ENCODE data around the gene FAM83F.

DNA sequence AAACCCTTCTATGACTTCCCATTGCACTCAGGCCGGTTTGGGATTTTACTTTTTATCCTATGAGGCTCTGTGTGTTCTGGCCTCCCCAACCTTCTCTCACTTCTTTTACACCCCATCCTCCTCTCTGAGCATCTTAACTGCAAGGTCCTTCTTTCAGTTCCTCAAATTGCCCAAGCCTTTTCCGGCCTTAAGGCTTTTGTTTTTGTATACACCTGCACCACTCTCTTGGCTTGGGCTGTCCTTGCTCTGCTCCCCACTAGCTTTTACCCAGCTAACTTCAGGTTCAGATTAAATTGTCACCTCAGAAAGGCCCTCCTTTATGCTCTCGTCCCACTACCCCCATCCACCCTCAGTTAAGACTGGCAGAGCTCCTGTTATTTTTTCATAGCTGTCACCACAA is 55.5 kb downstream of the FAM83F start:
- TF ChIP-seq, protein P1, sequence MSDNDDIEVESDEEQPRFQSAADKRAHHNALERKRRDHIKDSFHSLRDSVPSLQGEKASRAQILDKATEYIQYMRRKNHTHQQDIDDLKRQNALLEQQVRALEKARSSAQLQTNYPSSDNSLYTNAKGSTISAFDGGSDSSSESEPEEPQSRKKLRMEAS (CRISPR knock-in tag; IDR thresholded peaks at IDR 0.05), result no peak
- TF ChIP-seq, protein P2, sequence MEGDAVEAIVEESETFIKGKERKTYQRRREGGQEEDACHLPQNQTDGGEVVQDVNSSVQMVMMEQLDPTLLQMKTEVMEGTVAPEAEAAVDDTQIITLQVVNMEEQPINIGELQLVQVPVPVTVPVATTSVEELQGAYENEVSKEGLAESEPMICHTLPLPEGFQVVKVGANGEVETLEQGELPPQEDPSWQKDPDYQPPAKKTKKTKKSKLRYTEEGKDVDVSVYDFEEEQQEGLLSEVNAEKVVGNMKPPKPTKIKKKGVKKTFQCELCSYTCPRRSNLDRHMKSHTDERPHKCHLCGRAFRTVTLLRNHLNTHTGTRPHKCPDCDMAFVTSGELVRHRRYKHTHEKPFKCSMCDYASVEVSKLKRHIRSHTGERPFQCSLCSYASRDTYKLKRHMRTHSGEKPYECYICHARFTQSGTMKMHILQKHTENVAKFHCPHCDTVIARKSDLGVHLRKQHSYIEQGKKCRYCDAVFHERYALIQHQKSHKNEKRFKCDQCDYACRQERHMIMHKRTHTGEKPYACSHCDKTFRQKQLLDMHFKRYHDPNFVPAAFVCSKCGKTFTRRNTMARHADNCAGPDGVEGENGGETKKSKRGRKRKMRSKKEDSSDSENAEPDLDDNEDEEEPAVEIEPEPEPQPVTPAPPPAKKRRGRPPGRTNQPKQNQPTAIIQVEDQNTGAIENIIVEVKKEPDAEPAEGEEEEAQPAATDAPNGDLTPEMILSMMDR (IDR thresholded peaks at IDR 0.05), result no peak
- no peak for TF ChIP-seq ETV6 (CRISPR knock-in tag; IDR thresholded peaks at IDR 0.05)
- TF ChIP-seq, protein P3, sequence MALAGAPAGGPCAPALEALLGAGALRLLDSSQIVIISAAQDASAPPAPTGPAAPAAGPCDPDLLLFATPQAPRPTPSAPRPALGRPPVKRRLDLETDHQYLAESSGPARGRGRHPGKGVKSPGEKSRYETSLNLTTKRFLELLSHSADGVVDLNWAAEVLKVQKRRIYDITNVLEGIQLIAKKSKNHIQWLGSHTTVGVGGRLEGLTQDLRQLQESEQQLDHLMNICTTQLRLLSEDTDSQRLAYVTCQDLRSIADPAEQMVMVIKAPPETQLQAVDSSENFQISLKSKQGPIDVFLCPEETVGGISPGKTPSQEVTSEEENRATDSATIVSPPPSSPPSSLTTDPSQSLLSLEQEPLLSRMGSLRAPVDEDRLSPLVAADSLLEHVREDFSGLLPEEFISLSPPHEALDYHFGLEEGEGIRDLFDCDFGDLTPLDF (CRISPR knock-in tag; IDR thresholded peaks at IDR 0.05), result no peak
- TF ChIP-seq, protein P4, sequence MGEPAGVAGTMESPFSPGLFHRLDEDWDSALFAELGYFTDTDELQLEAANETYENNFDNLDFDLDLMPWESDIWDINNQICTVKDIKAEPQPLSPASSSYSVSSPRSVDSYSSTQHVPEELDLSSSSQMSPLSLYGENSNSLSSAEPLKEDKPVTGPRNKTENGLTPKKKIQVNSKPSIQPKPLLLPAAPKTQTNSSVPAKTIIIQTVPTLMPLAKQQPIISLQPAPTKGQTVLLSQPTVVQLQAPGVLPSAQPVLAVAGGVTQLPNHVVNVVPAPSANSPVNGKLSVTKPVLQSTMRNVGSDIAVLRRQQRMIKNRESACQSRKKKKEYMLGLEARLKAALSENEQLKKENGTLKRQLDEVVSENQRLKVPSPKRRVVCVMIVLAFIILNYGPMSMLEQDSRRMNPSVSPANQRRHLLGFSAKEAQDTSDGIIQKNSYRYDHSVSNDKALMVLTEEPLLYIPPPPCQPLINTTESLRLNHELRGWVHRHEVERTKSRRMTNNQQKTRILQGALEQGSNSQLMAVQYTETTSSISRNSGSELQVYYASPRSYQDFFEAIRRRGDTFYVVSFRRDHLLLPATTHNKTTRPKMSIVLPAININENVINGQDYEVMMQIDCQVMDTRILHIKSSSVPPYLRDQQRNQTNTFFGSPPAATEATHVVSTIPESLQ (CRISPR knock-in tag; IDR thresholded peaks at IDR 0.05), result no peak
- TF ChIP-seq, protein P5, sequence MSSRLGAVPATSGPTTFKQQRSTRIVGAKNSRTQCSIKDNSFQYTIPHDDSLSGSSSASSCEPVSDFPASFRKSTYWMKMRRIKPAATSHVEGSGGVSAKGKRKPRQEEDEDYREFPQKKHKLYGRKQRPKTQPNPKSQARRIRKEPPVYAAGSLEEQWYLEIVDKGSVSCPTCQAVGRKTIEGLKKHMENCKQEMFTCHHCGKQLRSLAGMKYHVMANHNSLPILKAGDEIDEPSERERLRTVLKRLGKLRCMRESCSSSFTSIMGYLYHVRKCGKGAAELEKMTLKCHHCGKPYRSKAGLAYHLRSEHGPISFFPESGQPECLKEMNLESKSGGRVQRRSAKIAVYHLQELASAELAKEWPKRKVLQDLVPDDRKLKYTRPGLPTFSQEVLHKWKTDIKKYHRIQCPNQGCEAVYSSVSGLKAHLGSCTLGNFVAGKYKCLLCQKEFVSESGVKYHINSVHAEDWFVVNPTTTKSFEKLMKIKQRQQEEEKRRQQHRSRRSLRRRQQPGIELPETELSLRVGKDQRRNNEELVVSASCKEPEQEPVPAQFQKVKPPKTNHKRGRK (CRISPR knock-in tag; IDR thresholded peaks at IDR 0.05; ENCODE audit: borderline replicate concordance), result no peak
- TF ChIP-seq JAZF1 (CRISPR knock-in tag; IDR thresholded peaks at IDR 0.05), result no peak
- no peak for TF ChIP-seq GTF2I (CRISPR knock-in tag; conservative IDR thresholded peaks at IDR 0.05)

Data from WTC11 (cell line).